Activated CD8-positive, alpha-beta T cell treated with anti-CD3 and anti-CD28 coated beads for 36 hours (primary cell): ENCODE measurements around the gene MISP3. TPM values are rescaled to one million over a fixed set of nuclear protein-coding genes. Genes with fewer than 3 reads are reported as not detected.
"Not testable (repeated sequence)": the region's sequence is repeated elsewhere in the genome, so short reads cannot be mapped to it uniquely, and the experiment has no call there.

Experiments
- ATAC-seq: fragments of 200-7000 bp; cut with Tn5 transposase; one replicate; pipeline ENCODE4 v1.10.0; 2021; ENCODE audit warnings: mild to moderate bottlenecking, moderate library complexity
- CTCF ChIA-PET: fragments of 350-600 bp; sonication (Branson Sonifier 250); formaldehyde crosslinking; loops from one replicate; lab custom pipeline; 2021; ENCODE audit warnings: antibody characterized with exemption; lab: Charles Lee
- POLR2A ChIA-PET: fragments of 350-600 bp; sonication (Branson Sonifier 250); formaldehyde crosslinking; loops from one replicate; lab custom pipeline; 2021; ENCODE audit warnings: antibody characterized with exemption; lab: Charles Lee
- DNase-seq: peaks from one replicate; pipeline ENCODE4 v3.0.0-alpha.2; 2020
- H3K27ac Mint-ChIP-seq: one replicate; pipeline ENCODE4 v1.8.0; 2021; ENCODE audit warnings: mild to moderate bottlenecking, mixed read lengths
- H3K27me3 Mint-ChIP-seq: one replicate; pipeline ENCODE4 v1.8.0; 2021; ENCODE audit warnings: mixed read lengths
- H3K36me3 Mint-ChIP-seq: one replicate; pipeline ENCODE4 v1.8.0; 2021; ENCODE audit warnings: low read depth, mixed read lengths
- H3K4me1 Mint-ChIP-seq: one replicate; pipeline ENCODE4 v1.8.0; 2021; ENCODE audit warnings: low read depth, mixed read lengths
- H3K4me3 Mint-ChIP-seq: one replicate; pipeline ENCODE4 v1.8.0; 2021; ENCODE audit warnings: mild to moderate bottlenecking, moderate library complexity, mixed read lengths
- H3K9me3 Mint-ChIP-seq: one replicate; pipeline ENCODE4 v1.8.0; 2021; ENCODE audit warnings: mixed read lengths
- CTCF ChIP-seq: fragments of 200-600 bp; IDR thresholded peaks from one replicate; pipeline ENCODE4 v1.8.0; 2022; ENCODE audit warnings: antibody characterized with exemption, mild to moderate bottlenecking
- intact Hi-C: fragments of 100-400 bp; cut with micrococcal nuclease; formaldehyde crosslinking; loops from one replicate; pipeline ENCODE4 v1.10.0; 2022
- total RNA-seq, 2 experiments: library from RNA; stranded (reverse); gene quantifications; one replicate each; pipeline ENCODE4 v1.2.3, GENCODE V29; 2021

Gene MISP3
- total RNA-seq, 2 experiments from 2014 or later = 1.4 to 1.5 TPM

- ATAC-seq (no peak), DNase-seq (no peak)
- Mint-ChIP-seq H3K27ac (peak overlapping the region; percentile 93), H3K4me3 (peak overlapping the region; percentile 94), H3K4me1 (peaks cover 19% of the 10 kb centered on the region), H3K27me3 (no peaks in the 10 kb centered on the region), H3K36me3 (peaks cover 12% of the 10 kb centered on the region), H3K9me3 (no peaks in the 10 kb centered on the region)
- intact Hi-C loops = loop anchor here (10.0 kb wide), 1 partner anchor 146 kb away; no protein-coding TSS in a partner anchor
- TF ChIP-seq CTCF = no peak
- ChIA-PET POLR2A (interaction anchor here (0.6 to 2.8 kb wide), 18 partner anchors 10 to 185 kb away, joined by 3 to 18 read pairs (median 4); partner anchors contain the start of gene RFX1), CTCF (interaction anchor here (0.5 to 2.2 kb wide), 27 partner anchors 9 to 863 kb away, joined by 3 to 14 read pairs (median 4); partner anchors contain the start of genes DCAF15, MISP3 and RFX1)
Measured at GRCh38 chr19:14030997-14031718, 41.4 kb upstream of the MISP3 start.

DNA sequence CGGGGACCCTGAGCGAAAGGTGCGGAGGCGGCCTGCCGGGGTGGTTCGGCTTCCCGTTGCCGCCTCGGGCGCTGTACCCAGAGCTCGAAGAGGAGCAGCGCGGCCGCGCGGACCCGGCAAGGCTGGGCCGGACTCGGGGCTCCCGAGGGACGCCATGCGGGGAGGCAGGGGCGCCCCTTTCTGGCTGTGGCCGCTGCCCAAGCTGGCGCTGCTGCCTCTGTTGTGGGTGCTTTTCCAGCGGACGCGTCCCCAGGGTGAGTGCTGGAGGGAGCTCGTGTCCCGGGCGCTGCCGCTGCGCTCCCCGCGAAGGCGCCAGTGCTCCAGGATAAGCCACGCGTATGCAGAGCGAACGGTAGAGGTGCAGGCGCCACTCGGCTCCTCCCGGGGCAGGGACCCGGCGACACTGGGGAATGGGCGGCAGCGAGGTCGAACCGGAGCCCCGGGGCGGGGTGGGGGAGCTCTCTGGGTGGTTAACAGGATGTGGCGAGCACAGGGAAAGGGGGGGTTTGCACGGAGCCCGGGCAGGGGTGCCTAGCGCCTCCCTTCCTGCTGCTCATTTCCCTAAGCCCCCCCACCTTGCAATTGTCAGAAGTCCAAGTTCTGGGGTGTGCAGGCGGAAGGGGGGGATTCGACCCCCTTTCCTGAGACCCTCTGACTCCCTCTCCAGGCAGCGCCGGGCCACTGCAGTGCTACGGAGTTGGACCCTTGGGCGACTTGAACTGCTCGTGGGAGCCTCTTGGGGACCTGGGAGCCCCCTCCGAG, 40.7 kb upstream of the MISP3 start, which contains the start of gene IL27RA:
Gene IL27RA (plus strand): TSS at position 44 of the 762 bp plus-strand sequence. CDS start 111 bp downstream, at position 155.
- peak within 1 kb of the TSS; percentile 94 for H3K4me3 Mint-ChIP-seq
- peaks cover 23% of the 10 kb centered on the region for H3K4me1 Mint-ChIP-seq
- POLR2A ChIA-PET = interaction anchor here (0.6 to 2.8 kb wide), 22 partner anchors 9 to 186 kb away, joined by 3 to 18 read pairs (median 4); partner anchors contain the start of genes DCAF15 and RFX1
- CTCF ChIA-PET = interaction anchor here (0.5 to 2.2 kb wide), 29 partner anchors 10 to 864 kb away, joined by 3 to 14 read pairs (median 4); partner anchors contain the start of genes DCAF15, MISP3 and RFX1
- peak; percentile 80 for TF ChIP-seq CTCF
- peak; percentile 84 for DNase-seq
- intact Hi-C loops = loop anchor here (10.0 kb wide), 1 partner anchor 147 kb away; no protein-coding TSS in a partner anchor
- no peaks in the 10 kb centered on the region for H3K27me3 Mint-ChIP-seq
- peak; percentile 78 for ATAC-seq
- H3K27ac Mint-ChIP-seq = peak within 1 kb of the TSS; percentile 93
- no peaks in the 10 kb centered on the region for H3K9me3 Mint-ChIP-seq
- peaks cover 15% of the 10 kb centered on the region for H3K36me3 Mint-ChIP-seq

DNA sequence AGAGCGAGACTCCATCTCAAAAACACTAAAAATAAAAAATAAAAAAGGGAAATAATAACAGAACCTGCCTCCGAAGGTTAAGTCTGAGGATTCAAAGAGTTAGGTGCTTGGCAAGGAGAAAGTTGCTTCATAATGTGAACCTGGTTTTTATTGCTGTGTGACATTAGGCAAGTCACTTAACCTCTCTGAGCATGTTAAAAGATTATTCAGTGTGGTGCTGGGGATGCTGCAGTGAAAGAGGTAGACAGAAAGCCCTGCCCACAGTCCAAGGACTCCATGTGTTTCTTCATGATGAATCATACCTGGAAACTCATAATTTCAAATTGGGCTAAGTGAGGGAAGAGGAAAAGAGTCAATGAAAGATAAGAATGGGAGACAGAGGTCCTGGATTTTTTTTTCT, 38.6 kb upstream of the MISP3 start:
- peak overlapping the region; percentile 38 for H3K4me3 Mint-ChIP-seq
- TF ChIP-seq CTCF = no peak
- ChIA-PET CTCF (interaction anchor here (0.9 to 1.6 kb wide), 3 partner anchors 9 to 40 kb away, joined by 3 read pairs; no protein-coding TSS in a partner anchor), POLR2A (no interaction called here)
- ATAC-seq = no peak
- no peaks in the 10 kb centered on the region for H3K27me3 Mint-ChIP-seq
- peak overlapping the region; percentile 69 for H3K27ac Mint-ChIP-seq
- no peaks in the 10 kb centered on the region for H3K9me3 Mint-ChIP-seq
- peaks cover 25% of the 10 kb centered on the region for H3K4me1 Mint-ChIP-seq
- intact Hi-C loops = loop anchor here (10.0 kb wide), 1 partner anchor 149 kb away; no protein-coding TSS in a partner anchor
- no peak for DNase-seq
- peaks cover 22% of the 10 kb centered on the region for H3K36me3 Mint-ChIP-seq

GRCh38 chr19:14035159-14035558, 37.4 kb upstream of the MISP3 start:
- CTCF ChIA-PET = interaction anchor here (0.9 to 1.4 kb wide), 3 partner anchors 12 to 36 kb away, joined by 3 to 4 read pairs (median 3); no protein-coding TSS in a partner anchor
- not testable (repeated sequence) for H3K4me3 Mint-ChIP-seq, H3K9me3 Mint-ChIP-seq, DNase-seq, ATAC-seq, H3K27ac Mint-ChIP-seq, H3K27me3 Mint-ChIP-seq
- H3K4me1 Mint-ChIP-seq = peaks cover 25% of the 10 kb centered on the region
- peaks cover 32% of the 10 kb centered on the region for H3K36me3 Mint-ChIP-seq
- POLR2A ChIA-PET = interaction anchor here (1.0 kb wide), 1 partner anchor 42 kb away, joined by 3 read pairs; no protein-coding TSS in a partner anchor
- intact Hi-C loops = loop anchor here (10.0 kb wide), 1 partner anchor 150 kb away; no protein-coding TSS in a partner anchor

DNA sequence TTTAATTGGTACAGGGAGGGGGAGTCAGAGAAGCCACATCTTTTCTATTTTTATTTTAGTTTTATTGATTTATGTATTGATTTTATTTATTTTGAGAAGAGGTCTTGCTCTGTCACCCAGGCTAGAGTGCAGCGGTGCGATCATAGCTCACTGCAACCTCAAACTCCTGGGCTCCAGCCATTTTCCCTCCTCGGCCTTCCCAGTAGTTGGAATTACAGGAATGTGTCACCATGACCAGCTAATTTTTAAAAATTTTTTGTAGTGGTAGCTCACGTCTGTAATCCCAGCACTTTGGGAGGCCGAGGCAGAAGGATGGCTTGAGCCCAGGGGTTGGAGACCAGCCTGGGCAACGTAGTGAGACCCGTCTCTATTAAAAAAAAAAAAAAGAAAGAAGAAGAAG, 36.9 kb upstream of the MISP3 start:
- ATAC-seq = no peak
- no peak overlapping the region for H3K27ac Mint-ChIP-seq

More for the DNA sequence above, 36.9 kb upstream of the MISP3 start:
- Mint-ChIP-seq H3K4me1 (peaks cover 25% of the 10 kb centered on the region), H3K9me3 (no peaks in the 10 kb centered on the region), H3K4me3 (no peak overlapping the region), H3K27me3 (no peaks in the 10 kb centered on the region), H3K36me3 (peaks cover 32% of the 10 kb centered on the region)
- no peak for TF ChIP-seq CTCF
- no peak for DNase-seq
- intact Hi-C loops = loop anchor here (10.0 kb wide), 1 partner anchor 151 kb away; no protein-coding TSS in a partner anchor
- ChIA-PET CTCF (interaction anchor here (1.0 to 1.4 kb wide), 3 partner anchors 13 to 156 kb away, joined by 3 to 4 read pairs (median 4); no protein-coding TSS in a partner anchor), POLR2A (no interaction called here)
